Keratinocyte (primary cell): Measurements from ENCODE around the gene ZPBP. TPM values are rescaled to one million over a fixed set of nuclear protein-coding genes. Genes with fewer than 3 reads are reported as not detected.

Source experiments
- DNase-seq: peaks from one replicate; pipeline ENCODE4 v3.0.0-alpha.2; 2011; ENCODE audit warnings: low read depth, missing footprints, low spot score
- FAIRE-seq: peaks from 2 replicates; lab custom pipeline; 2011; peaks lifted over from hg19 to GRCh38; lab: Jason Lieb, UNC
- H2AFZ ChIP-seq: 2 replicates; pipeline ENCODE4 v1.6.0; 2012; ENCODE audit warnings: low read length, control low read depth, inconsistent platforms; ENCODE audit not compliant: control insufficient read depth
- H3K27ac ChIP-seq: 2 replicates; pipeline ENCODE4 v1.5.1; 2011; ENCODE audit warnings: low read length; ENCODE audit not compliant: control insufficient read depth, insufficient read depth
- H3K27me3 ChIP-seq: 3 replicates; pipeline ENCODE4 v1.6.0; 2011; ENCODE audit warnings: low read length; ENCODE audit not compliant: control insufficient read depth, insufficient read depth; ENCODE audit errors: extremely low read depth
- H3K36me3 ChIP-seq, 2 experiments: 2 replicates in 1 of 2; 3 replicates in 1 of 2; pipeline ENCODE4 v1.5.1; 2011; ENCODE audit warnings: low read length in 2 of 2, mild to moderate bottlenecking in 1 of 2; ENCODE audit not compliant: control insufficient read depth in 2 of 2, insufficient read depth in 2 of 2; ENCODE audit errors: extremely low read depth in 1 of 2
- H3K4me1 ChIP-seq: 3 replicates; pipeline ENCODE4 v1.5.1; 2011; ENCODE audit warnings: low read length; ENCODE audit not compliant: control insufficient read depth, insufficient read depth; ENCODE audit errors: extremely low read depth
- H3K4me2 ChIP-seq: 3 replicates; pipeline ENCODE4 v1.6.0; 2011; ENCODE audit warnings: low read depth, low read length; ENCODE audit not compliant: control insufficient read depth, insufficient read depth; ENCODE audit errors: extremely low read depth
- H3K4me3 ChIP-seq, 3 experiments: fragments of 200-600 bp in 1 of 3; sonication (generic) in 1 of 3; 2 replicates in 2 of 3; 3 replicates in 1 of 3; pipeline ENCODE4 v1.5.1; 2011 to 2016; ENCODE audit warnings: low read length in 3 of 3, mild to moderate bottlenecking in 3 of 3, control low read depth in 2 of 3, inconsistent platforms in 1 of 3, low read depth in 1 of 3, mixed read lengths in 1 of 3, mixed run types in 1 of 3, moderate library complexity in 1 of 3; ENCODE audit not compliant: control insufficient read depth in 2 of 3, insufficient read depth in 2 of 3; ENCODE audit errors: extremely low read depth in 1 of 3
- H3K79me2 ChIP-seq: 2 replicates; pipeline ENCODE4 v1.6.0; 2012; ENCODE audit warnings: low read length; ENCODE audit not compliant: control insufficient read depth, insufficient read depth
- H3K9ac ChIP-seq: 3 replicates; pipeline ENCODE4 v1.6.0; 2011; ENCODE audit warnings: low read length; ENCODE audit not compliant: control insufficient read depth, insufficient read depth; ENCODE audit errors: extremely low read depth
- H3K9me1 ChIP-seq: 3 replicates; pipeline ENCODE4 v1.6.0; 2011; ENCODE audit warnings: low read length; ENCODE audit not compliant: control insufficient read depth, insufficient read depth; ENCODE audit errors: extremely low read depth
- H3K9me3 ChIP-seq: 2 replicates; pipeline ENCODE4 v1.5.1; 2012; ENCODE audit warnings: low read depth, low read length; ENCODE audit not compliant: control insufficient read depth
- H4K20me1 ChIP-seq: 3 replicates; pipeline ENCODE4 v1.6.0; 2011; ENCODE audit warnings: low read length; ENCODE audit not compliant: control insufficient read depth, insufficient read depth; ENCODE audit errors: extremely low read depth
- CTCF ChIP-seq, 3 experiments: IDR thresholded peaks in 1 of 3; conservative IDR thresholded peaks in 1 of 3; optimal IDR thresholded peaks in 1 of 3; 2 replicates in 2 of 3; 3 replicates in 1 of 3; pipeline versions ENCODE3 to v1.5.1; 2011; ENCODE audit warnings: low read length in 3 of 3, mild to moderate bottlenecking in 3 of 3, moderate library complexity in 2 of 3, control low read depth in 1 of 3, inconsistent platforms in 1 of 3; ENCODE audit not compliant: insufficient read depth in 2 of 3; ENCODE audit errors: extremely low read depth in 1 of 3
- EZH2 ChIP-seq: IDR thresholded peaks from one replicate; pipeline ENCODE4 v1.6.1; 2012; ENCODE audit warnings: inconsistent platforms, mild to moderate bottlenecking, low read length, moderate library complexity
- dilution Hi-C: fragments of 300-500 bp; cut with MboI; formaldehyde crosslinking; loops from one replicate; pipeline ENCODE4 v1.7.0; 2020; ENCODE audit warnings: low sequenced_read_pairs; ENCODE audit not compliant: extremely low pct_ligation_motif_present
- polyA plus RNA-seq, 5 experiments: library from polyadenylated mRNA; depleted of rRNA in 3 of 5; stranded (reverse) in 3 of 5; stranded (forward) in 1 of 5; unstranded in 1 of 5; fragments of >200 nt; gene quantifications; 1 replicate in 1 of 5; 2 replicates in 3 of 5; 3 replicates in 1 of 5; pipeline versions ENCODE4 v1.2.1 to v1.2.3, GENCODE V29; 2011 to 2012; ENCODE audit warnings: missing spikeins in 2 of 5, low read depth in 1 of 5, low replicate concordance in 1 of 5

ZPBP gene
- polyA plus RNA-seq, 1 donor (not counting 4 experiments of a cell fraction or from before 2014, with no cell fraction given), result not detected

- H3K9ac ChIP-seq, result no peak overlapping the region
- H2AFZ ChIP-seq, result no peak overlapping the region
- TF ChIP-seq EZH2, result no peak
- no peak for TF ChIP-seq CTCF (optimal IDR thresholded peaks at IDR 0.05 in 1 of 3, IDR thresholded peaks at IDR 0.05 in 1 of 3, conservative IDR thresholded peaks at IDR 0.05 in 1 of 3; ENCODE audit: extremely low read depth in 1 of 3, insufficient read depth in 2 of 3, low read length in 3 of 3)
- DNase-seq (no peak), FAIRE-seq (no peak)
- no peaks in the 10 kb centered on the region for H4K20me1 ChIP-seq
- H3K27ac ChIP-seq, result no peak overlapping the region
- dilution Hi-C loops, result no loop called here
- no peaks in the 10 kb centered on the region for H3K4me1 ChIP-seq
- no peaks in the 10 kb centered on the region for H3K27me3 ChIP-seq
- H3K4me3 ChIP-seq, result no peak overlapping the region
- H3K9me1 ChIP-seq, result no peaks in the 10 kb centered on the region
- H3K9me3 ChIP-seq, result no peaks in the 10 kb centered on the region
- no peak overlapping the region for H3K4me2 ChIP-seq
- H3K79me2 ChIP-seq, result no peaks in the 10 kb centered on the region
- H3K36me3 ChIP-seq, result no peaks in the 10 kb centered on the region
Measured at GRCh38 chr7:49926720-49927119, 166.3 kb downstream of the ZPBP start.

- H4K20me1 ChIP-seq, result no peaks in the 10 kb centered on the region
- no peak for TF ChIP-seq CTCF (optimal IDR thresholded peaks at IDR 0.05 in 1 of 3, IDR thresholded peaks at IDR 0.05 in 1 of 3, conservative IDR thresholded peaks at IDR 0.05 in 1 of 3; ENCODE audit: extremely low read depth in 1 of 3, insufficient read depth in 2 of 3, low read length in 3 of 3)
- TF ChIP-seq EZH2, result no peak
- H3K9ac ChIP-seq, result no peak overlapping the region
- no peaks in the 10 kb centered on the region for H3K4me1 ChIP-seq
- H3K9me1 ChIP-seq, result no peaks in the 10 kb centered on the region
- dilution Hi-C loops, result no loop called here
- FAIRE-seq (no peak), DNase-seq (no peak)
- H3K9me3 ChIP-seq, result no peaks in the 10 kb centered on the region
- H3K27ac ChIP-seq, result no peak overlapping the region
- no peaks in the 10 kb centered on the region for H3K79me2 ChIP-seq
- no peak overlapping the region for H3K4me3 ChIP-seq
- no peaks in the 10 kb centered on the region for H3K36me3 ChIP-seq
- H2AFZ ChIP-seq, result no peak overlapping the region
- no peak overlapping the region for H3K4me2 ChIP-seq
- H3K27me3 ChIP-seq, result no peaks in the 10 kb centered on the region
Measured at GRCh38 chr7:49911909-49912308, 181.1 kb downstream of the ZPBP start.
